ENCODE measurements around the gene KCNG1. TPM values are rescaled to one million over a fixed set of nuclear protein-coding genes. Genes with fewer than 3 reads are reported as not detected.

Gene KCNG1
- polyA plus RNA-seq, 4 donors = 1.3 to 29.1 (median 1.6) TPM

DNA sequence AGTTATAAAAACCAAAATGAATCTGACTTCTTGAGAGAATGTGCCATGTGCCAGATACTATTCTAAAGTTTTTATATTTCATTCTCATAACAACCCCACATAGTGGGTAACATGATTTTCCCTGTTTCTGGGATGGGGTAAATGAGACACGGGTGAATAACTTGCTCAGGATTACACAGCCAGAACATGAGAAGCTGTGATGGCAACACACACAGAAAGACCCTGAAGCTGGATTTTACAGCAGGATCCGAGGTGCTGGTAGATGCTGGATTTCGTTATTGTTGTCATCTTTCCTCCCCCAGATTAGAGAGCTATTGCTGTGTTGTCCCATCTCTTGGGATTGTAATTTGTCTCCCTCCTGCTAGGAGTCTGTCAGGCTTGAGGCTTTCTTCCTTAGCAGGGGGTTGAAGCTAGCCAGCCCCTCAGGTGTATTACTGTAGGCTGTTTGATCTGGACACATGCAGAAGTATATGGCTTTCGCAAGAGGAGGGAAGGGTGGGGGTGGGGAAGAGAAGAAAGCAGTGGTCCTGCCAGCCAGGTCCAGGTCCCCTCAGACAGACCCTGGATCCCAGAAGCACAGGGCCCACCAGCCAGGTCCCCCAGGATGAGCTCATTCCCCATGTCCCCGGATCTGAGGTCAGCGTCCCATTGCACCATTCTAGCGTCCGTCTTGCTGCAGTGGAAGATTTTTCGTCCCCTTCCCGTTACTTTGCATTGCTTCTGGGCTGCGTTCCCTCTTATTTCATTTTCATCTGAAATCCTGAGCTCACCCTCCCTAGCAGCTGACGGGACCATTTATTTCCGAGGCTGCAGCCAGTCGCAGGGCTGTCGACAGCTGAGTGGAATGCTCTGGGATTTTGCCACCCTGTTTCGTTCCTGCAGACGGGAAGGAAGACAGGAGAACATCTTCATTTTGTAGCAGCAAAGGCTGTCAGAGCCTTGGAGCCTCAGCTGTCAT is 7.3 kb upstream of the KCNG1 start:
- H3K9me3 ChIP-seq (ENCODE audit: control insufficient read depth in 2 of 2, insufficient read depth in 1 of 2, low read depth in 1 of 2, low read length in 1 of 2) = peaks cover 0 to 4% of the 10 kb centered on the region in 2 donors
- no peak overlapping the region for H3K4me3 ChIP-seq (ENCODE audit: low read depth in 1 of 3, low read length in 3 of 3)
- H3K27me3 ChIP-seq (ENCODE audit: control insufficient read depth in 3 of 3, insufficient read depth in 3 of 3, low read length in 3 of 3) = peaks cover 0 to 67% (median 19%) of the 10 kb centered on the region in 3 donors
- no peak for DNase-seq
- FAIRE-seq = no peak
- no peaks in the 10 kb centered on the region for H3K4me1 ChIP-seq (ENCODE audit: control insufficient read depth in 3 of 3, insufficient read depth in 2 of 3, low read depth in 1 of 3, low read length in 2 of 3)
- 49 to 64% (median 57%) methylated on average over 17 of the region's 17 CpGs for WGBS, 3 donors
- no peak overlapping the region for H3K27ac ChIP-seq (ENCODE audit: low read depth in 1 of 3, low read length in 2 of 3)
- no peaks in the 10 kb centered on the region for H3K36me3 ChIP-seq (ENCODE audit: control insufficient read depth in 3 of 3, insufficient read depth in 2 of 3, low read depth in 1 of 3, low read length in 3 of 3)

DNA sequence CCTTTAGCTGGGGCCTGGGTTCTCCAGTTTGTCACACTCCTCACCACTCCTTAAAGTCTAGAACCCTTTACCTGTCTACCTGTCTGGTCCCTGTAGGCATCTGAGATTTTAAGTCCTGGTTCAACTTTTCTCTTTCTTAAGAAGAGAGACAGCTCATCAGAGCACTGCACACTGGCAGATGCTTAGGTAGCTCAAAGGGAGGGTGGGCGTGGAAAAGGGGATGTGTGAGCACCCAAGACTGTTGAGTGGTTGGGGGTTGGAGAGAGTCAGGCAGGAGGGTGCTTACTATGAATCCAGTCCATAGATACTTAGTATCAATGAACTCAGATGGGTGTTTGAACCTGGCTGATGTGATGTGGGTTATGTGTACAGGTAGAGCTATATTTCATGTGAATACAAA is 6.6 kb upstream of the KCNG1 start:
- H3K4me3 ChIP-seq (ENCODE audit: low read depth in 1 of 3, low read length in 3 of 3) = no peak overlapping the region
- 37 to 70% (median 50%) methylated on average over 1 of the region's 1 CpG for WGBS, 3 donors
- H3K27me3 ChIP-seq (ENCODE audit: control insufficient read depth in 3 of 3, insufficient read depth in 3 of 3, low read length in 3 of 3) = peaks cover 0 to 66% (median 22%) of the 10 kb centered on the region in 3 donors
- H3K36me3 ChIP-seq (ENCODE audit: control insufficient read depth in 3 of 3, insufficient read depth in 2 of 3, low read depth in 1 of 3, low read length in 3 of 3) = no peaks in the 10 kb centered on the region
- H3K9me3 ChIP-seq (ENCODE audit: control insufficient read depth in 2 of 2, insufficient read depth in 1 of 2, low read depth in 1 of 2, low read length in 1 of 2) = peaks cover 0 to 4% of the 10 kb centered on the region in 2 donors
- no peaks in the 10 kb centered on the region for H3K4me1 ChIP-seq (ENCODE audit: control insufficient read depth in 3 of 3, insufficient read depth in 2 of 3, low read depth in 1 of 3, low read length in 2 of 3)
- DNase-seq (no peak), FAIRE-seq (no peak)
- H3K27ac ChIP-seq (ENCODE audit: low read depth in 1 of 3, low read length in 2 of 3) = no peak overlapping the region

DNA sequence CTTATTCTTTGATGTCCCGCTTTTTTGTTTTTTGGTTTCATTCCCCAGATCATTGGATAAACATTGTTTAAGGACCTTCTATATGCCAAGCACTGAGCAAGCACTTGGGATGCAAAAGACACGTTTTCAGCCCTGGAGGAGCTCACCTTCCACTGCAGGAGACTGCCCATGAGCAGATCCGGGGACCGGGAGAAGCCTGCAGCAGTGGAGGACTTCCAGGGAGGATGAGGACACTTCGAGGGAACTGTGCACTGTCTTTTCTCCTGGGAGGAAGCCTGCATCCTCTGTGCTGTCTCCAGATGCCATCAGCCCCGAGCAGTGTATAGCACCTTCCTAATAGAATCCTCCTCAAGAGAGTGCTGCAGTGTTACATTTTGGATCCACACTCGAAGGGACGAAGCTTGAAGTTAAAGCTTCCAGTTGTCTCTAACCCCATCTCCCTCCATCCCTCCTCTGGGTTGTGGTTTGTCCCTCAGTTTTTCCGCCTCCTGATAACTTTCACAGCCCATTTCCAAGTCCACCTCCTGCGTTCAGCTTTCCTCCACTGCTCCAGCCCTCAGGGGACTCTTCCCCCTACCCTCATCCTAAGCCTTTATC is 5.8 kb upstream of the KCNG1 start:
- Histone ChIP-seq H3K4me1 (ENCODE audit: control insufficient read depth in 3 of 3, insufficient read depth in 2 of 3, low read depth in 1 of 3, low read length in 2 of 3) (no peaks in the 10 kb centered on the region), H3K27me3 (ENCODE audit: control insufficient read depth in 3 of 3, insufficient read depth in 3 of 3, low read length in 3 of 3) (peaks cover 0 to 74% (median 26%) of the 10 kb centered on the region in 3 donors), H3K9me3 (ENCODE audit: control insufficient read depth in 2 of 2, insufficient read depth in 1 of 2, low read depth in 1 of 2, low read length in 1 of 2) (peaks cover 0 to 4% of the 10 kb centered on the region in 2 donors), H3K4me3 (ENCODE audit: low read depth in 1 of 3, low read length in 3 of 3) (no peak overlapping the region), H3K36me3 (ENCODE audit: control insufficient read depth in 3 of 3, insufficient read depth in 2 of 3, low read depth in 1 of 3, low read length in 3 of 3) (no peaks in the 10 kb centered on the region), H3K27ac (ENCODE audit: low read depth in 1 of 3, low read length in 2 of 3) (no peak overlapping the region)
- FAIRE-seq = no peak
- DNase-seq = no peak
- 18 to 27% (median 24%) methylated on average over 10 of the region's 10 CpGs for WGBS, 3 donors

DNA sequence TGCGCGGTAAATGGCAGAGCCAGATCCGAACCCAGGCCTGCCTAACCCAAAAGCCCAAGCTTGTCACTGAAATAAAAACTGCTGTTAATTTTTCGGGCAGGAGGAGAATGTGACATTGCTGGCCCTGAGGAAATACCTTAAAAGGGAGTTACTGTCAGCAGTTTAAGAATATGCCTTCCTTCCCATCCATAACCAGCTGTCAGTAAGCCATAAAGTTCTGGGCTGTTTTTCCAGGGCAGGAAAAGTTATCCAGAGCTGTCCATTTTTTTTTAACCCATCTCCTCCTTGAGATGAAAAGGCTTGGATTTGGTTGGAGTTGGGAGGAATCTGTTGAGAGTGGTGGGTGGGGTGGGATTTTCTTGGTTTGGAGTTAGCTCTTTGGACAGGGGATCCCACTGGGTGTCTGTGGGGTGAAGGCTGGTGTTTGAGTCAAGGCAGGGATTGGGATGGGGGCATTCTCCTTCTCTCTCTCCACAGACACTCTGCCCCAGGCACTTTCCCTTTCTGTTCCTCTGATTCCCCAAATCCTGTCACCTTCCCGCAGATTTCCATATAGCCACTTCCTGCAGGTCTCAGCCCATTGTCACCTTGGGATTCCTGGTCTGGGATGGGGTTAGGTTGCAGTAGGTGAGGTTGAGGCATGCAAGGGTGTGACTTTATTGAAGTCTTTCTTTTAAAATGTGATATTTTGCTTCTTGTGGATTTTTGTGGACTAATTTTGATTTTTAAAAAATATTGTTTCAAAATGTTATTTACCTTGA is 4.3 kb upstream of the KCNG1 start:
- H3K36me3 ChIP-seq (ENCODE audit: control insufficient read depth in 3 of 3, insufficient read depth in 2 of 3, low read depth in 1 of 3, low read length in 3 of 3) = no peaks in the 10 kb centered on the region
- FAIRE-seq = no peak
- H3K4me3 ChIP-seq (ENCODE audit: low read depth in 1 of 3, low read length in 3 of 3) = no peak overlapping the region
- 63 to 70% (median 69%) methylated on average over 5 of the region's 5 CpGs for WGBS, 3 donors
- peaks cover 0 to 4% of the 10 kb centered on the region in 2 donors for H3K9me3 ChIP-seq (ENCODE audit: control insufficient read depth in 2 of 2, insufficient read depth in 1 of 2, low read depth in 1 of 2, low read length in 1 of 2)
- no peak overlapping the region for H3K27ac ChIP-seq (ENCODE audit: low read depth in 1 of 3, low read length in 2 of 3)
- peaks cover 0 to 83% (median 31%) of the 10 kb centered on the region in 3 donors for H3K27me3 ChIP-seq (ENCODE audit: control insufficient read depth in 3 of 3, insufficient read depth in 3 of 3, low read length in 3 of 3)
- H3K4me1 ChIP-seq (ENCODE audit: control insufficient read depth in 3 of 3, insufficient read depth in 2 of 3, low read depth in 1 of 3, low read length in 2 of 3) = peaks cover 0 to 6% (median 0%) of the 10 kb centered on the region in 3 donors
- DNase-seq = no peak

DNA sequence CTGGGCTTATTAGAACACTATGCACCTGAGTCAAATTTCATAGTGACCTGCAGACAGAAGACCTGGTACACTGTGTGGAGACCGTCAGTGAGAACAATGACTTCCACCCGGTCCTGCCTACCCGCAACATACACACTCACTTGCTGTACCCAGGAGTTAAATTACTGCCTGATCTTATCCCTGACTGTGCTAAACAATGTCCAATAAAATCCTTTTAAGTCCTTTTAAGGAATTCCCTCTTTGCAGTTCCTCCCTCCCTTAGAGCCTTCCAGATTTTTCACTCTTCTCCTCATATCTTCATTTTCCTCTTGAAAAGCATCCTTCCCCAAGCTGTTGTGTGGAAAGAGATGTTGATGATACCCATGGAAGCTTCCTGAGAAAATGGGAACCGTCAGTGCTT is 3.4 kb upstream of the KCNG1 start:
- no peak for DNase-seq
- WGBS, 3 donors = 22 to 49% (median 33%) methylated on average over 4 of the region's 4 CpGs
- Histone ChIP-seq H3K4me1 (ENCODE audit: control insufficient read depth in 3 of 3, insufficient read depth in 2 of 3, low read depth in 1 of 3, low read length in 2 of 3) (peaks cover 0 to 6% (median 0%) of the 10 kb centered on the region in 3 donors), H3K9me3 (ENCODE audit: control insufficient read depth in 2 of 2, insufficient read depth in 1 of 2, low read depth in 1 of 2, low read length in 1 of 2) (no peaks in the 10 kb centered on the region), H3K27me3 (ENCODE audit: control insufficient read depth in 3 of 3, insufficient read depth in 3 of 3, low read length in 3 of 3) (peaks cover 0 to 87% (median 32%) of the 10 kb centered on the region in 3 donors), H3K36me3 (ENCODE audit: control insufficient read depth in 3 of 3, insufficient read depth in 2 of 3, low read depth in 1 of 3, low read length in 3 of 3) (no peaks in the 10 kb centered on the region), H3K27ac (ENCODE audit: low read depth in 1 of 3, low read length in 2 of 3) (no peak overlapping the region), H3K4me3 (ENCODE audit: low read depth in 1 of 3, low read length in 3 of 3) (no peak overlapping the region)
- FAIRE-seq = no peak

DNA sequence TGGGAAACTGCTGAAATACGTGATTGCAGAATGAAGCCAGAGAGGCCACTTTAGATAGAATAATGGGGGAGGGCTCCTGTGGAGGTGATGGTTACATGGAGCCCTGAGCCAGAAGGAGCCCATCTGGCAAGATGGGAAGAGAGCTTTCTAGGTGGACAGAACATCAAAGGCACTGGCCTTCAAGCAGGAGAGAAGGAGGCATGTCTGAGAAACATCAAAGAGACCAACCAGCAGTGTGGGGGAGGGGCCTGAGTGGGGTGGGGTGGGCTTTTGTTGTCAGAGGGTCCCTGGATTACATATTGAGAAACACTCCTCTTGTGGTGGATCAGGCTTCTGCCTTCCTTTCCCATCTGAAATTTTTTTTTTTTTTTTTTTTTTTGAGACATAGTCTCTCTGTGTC is 1.9 kb upstream of the KCNG1 start:
- H3K4me1 ChIP-seq (ENCODE audit: control insufficient read depth in 3 of 3, insufficient read depth in 2 of 3, low read depth in 1 of 3, low read length in 2 of 3) = peaks cover 0 to 6% (median 0%) of the 10 kb centered on the region in 3 donors
- 18 to 53% (median 40%) methylated on average over 1 of the region's 1 CpG for WGBS, 3 donors
- H3K36me3 ChIP-seq (ENCODE audit: control insufficient read depth in 3 of 3, insufficient read depth in 2 of 3, low read depth in 1 of 3, low read length in 3 of 3) = no peaks in the 10 kb centered on the region
- H3K27me3 ChIP-seq (ENCODE audit: control insufficient read depth in 3 of 3, insufficient read depth in 3 of 3, low read length in 3 of 3) = peaks cover 0 to 83% (median 35%) of the 10 kb centered on the region in 3 donors
- H3K27ac ChIP-seq (ENCODE audit: low read depth in 1 of 3, low read length in 2 of 3) = no peak overlapping the region
- no peak overlapping the region for H3K4me3 ChIP-seq (ENCODE audit: low read depth in 1 of 3, low read length in 3 of 3)
- no peaks in the 10 kb centered on the region for H3K9me3 ChIP-seq (ENCODE audit: control insufficient read depth in 2 of 2, insufficient read depth in 1 of 2, low read depth in 1 of 2, low read length in 1 of 2)
- no peak for FAIRE-seq
- no peak for DNase-seq

DNA sequence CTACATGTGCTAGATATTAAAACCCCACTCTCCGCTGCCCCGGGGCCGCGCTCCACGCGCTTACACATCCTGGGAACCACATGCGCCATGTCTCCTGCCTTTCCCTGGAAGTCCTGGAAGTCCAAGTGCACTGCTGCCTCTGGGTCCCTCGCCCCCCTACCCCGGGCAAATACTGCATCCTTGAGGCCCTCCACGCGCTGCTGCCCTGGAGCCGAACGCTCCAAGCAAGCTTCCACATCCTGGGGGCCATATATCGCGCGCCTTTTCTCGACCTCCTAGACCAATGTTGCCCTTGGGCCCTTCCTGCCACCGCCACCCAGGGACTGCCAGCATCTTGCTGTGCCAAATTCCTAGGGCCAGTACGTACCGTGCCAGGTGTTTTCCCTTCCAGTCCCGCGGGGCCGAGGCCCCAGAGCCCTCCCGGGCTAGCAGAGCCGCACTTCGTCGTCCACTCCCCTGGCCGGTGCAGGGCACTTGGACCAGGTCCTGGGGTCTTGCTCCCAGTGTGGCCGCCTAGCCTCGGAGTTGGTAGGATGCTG is 779 bp upstream of the KCNG1 start:
- Histone ChIP-seq H3K9me3 (ENCODE audit: control insufficient read depth in 2 of 2, insufficient read depth in 1 of 2, low read depth in 1 of 2, low read length in 1 of 2) (no peaks in the 10 kb centered on the region), H3K27ac (ENCODE audit: low read depth in 1 of 3, low read length in 2 of 3) (no peak overlapping the region), H3K27me3 (ENCODE audit: control insufficient read depth in 3 of 3, insufficient read depth in 3 of 3, low read length in 3 of 3) (peaks cover 0 to 72% (median 30%) of the 10 kb centered on the region in 3 donors), H3K4me1 (ENCODE audit: control insufficient read depth in 3 of 3, insufficient read depth in 2 of 3, low read depth in 1 of 3, low read length in 2 of 3) (peaks cover 0 to 6% (median 0%) of the 10 kb centered on the region in 3 donors), H3K36me3 (ENCODE audit: control insufficient read depth in 3 of 3, insufficient read depth in 2 of 3, low read depth in 1 of 3, low read length in 3 of 3) (peaks cover 0 to 3% (median 0%) of the 10 kb centered on the region in 3 donors), H3K4me3 (ENCODE audit: low read depth in 1 of 3, low read length in 3 of 3) (peak overlapping the region in 2 of 3 donors; percentile 33 to 40)
- no peak for DNase-seq
- 13 to 27% (median 23%) methylated on average over 30 of the region's 30 CpGs for WGBS, 3 donors
- FAIRE-seq = no peak
